Measurements from ENCODE around the gene IQGAP3.

- no peak for TF ChIP-seq EZH2 (IDR thresholded peaks at IDR 0.05; ENCODE audit: low read length, missing control alignments)
- no peak for TF ChIP-seq CTCF (conservative IDR thresholded peaks at IDR 0.05 in 1 of 2, IDR thresholded peaks at IDR 0.05 in 1 of 2; ENCODE audit: low read depth in 1 of 2, low read length in 2 of 2)
Measured at GRCh38 chr1:156525856-156526489, 46.4 kb downstream of the IQGAP3 start.
